ENCODE data around the gene NUP153. TPM values are rescaled to one million over a fixed set of nuclear protein-coding genes. Genes with fewer than 3 reads are reported as not detected.
A peak's percentile ranks its signal among the peaks of the same experiment; 100 is the strongest.
"Not testable (repeated sequence)": the region's sequence is repeated elsewhere in the genome, so short reads cannot be mapped to it uniquely, and the experiment has no call there.

NUP153 gene
- total RNA-seq (10 to 100 TPM; 19.5 to 31.7 (median 28.1) TPM), polyA plus RNA-seq (10 to 100 TPM in 1 of 2 donors, 1 to 10 TPM in 1; 3.7 to 13.0 TPM)
- long read RNA-seq, donor 1, full-length matches to known transcripts = 4 of 12 reads
- long read RNA-seq, donor 1, partial matches to known transcripts = 6 of 12 reads
- long read RNA-seq, donor 1, other reads (novel, unspliced or antisense) = 2 of 12 reads
- long read RNA-seq, donor 2, partial matches to known transcripts = 9 of 11 reads
- long read RNA-seq, donor 2, other reads (novel, unspliced or antisense) = 2 of 11 reads
- long read RNA-seq, donor 3, full-length matches to known transcripts = 7 of 19 reads
- long read RNA-seq, donor 3, partial matches to known transcripts = 8 of 19 reads
- long read RNA-seq, donor 3, other reads (novel, unspliced or antisense) = 4 of 19 reads

- WGBS, 4 donors = 0 to 1% (median 1%) methylated on average over 32 to 69 of the region's 69 CpGs
- ATAC-seq (peak; percentile 86 to 92 (median 86)), DNase-seq (peak; percentile 98 to 99 (median 99))
- no peaks in the 10 kb centered on the region for H3K27me3 ChIP-seq
- intact Hi-C loops (cut with DNase I) = loop anchor here in 6 of 10 donors (2.0 to 10.0 kb wide), 4 partner anchors 102 to 278 kb away; partner anchors contain the start of genes FAM8A1 (in 5 of the 6) and KIF13A (in 1 of the 6)
- H3K27ac ChIP-seq = peak within 1 kb of the TSS; percentile 94 to 100 (median 96)
- H3K36me3 ChIP-seq = no peaks in the 10 kb centered on the region
- TF ChIP-seq CTCF (IDR thresholded peaks at IDR 0.05) (peak in 1 of 12 donors; percentile 10), POLR2A (IDR thresholded peaks at IDR 0.05) (peak; percentile 19 to 92)
- H3K9me3 ChIP-seq = no peaks in the 10 kb centered on the region
- peak within 1 kb of the TSS; percentile 60 to 100 (median 87) for H3K4me3 ChIP-seq
- peaks cover 7 to 43% (median 32%) of the 10 kb centered on the region in 12 donors for H3K4me1 ChIP-seq
These were observed at the start of gene NUP153 for GRCh38 chr6:17706580-17707370. TSS of gene NUP153 (minus strand) at chr6:17706925. CDS start at chr6:17706387, 538 bp downstream.

GRCh38 chr6:17754254-17754653 lies 47.5 kb upstream of the NUP153 start:
- Histone ChIP-seq H3K27ac (no peak overlapping the region), H3K36me3 (peaks cover 0 to 13% (median 4%) of the 10 kb centered on the region in 9 donors), H3K27me3 (no peaks in the 10 kb centered on the region), H3K9me3 (no peaks in the 10 kb centered on the region), H3K4me1 (no peaks in the 10 kb centered on the region), H3K4me3 (no peak overlapping the region)
- intact Hi-C loops (cut with DNase I) = no loop called here
- DNase-seq = no peak
- no peak for ATAC-seq
- TF ChIP-seq CTCF (IDR thresholded peaks at IDR 0.05) (no peak), POLR2A (IDR thresholded peaks at IDR 0.05) (no peak)
- 85 to 91% (median 87%) methylated on average over 3 of the region's 3 CpGs for WGBS, 4 donors

GRCh38 chr6:17745324-17745723 lies 38.6 kb upstream of the NUP153 start:
- H3K4me1 ChIP-seq; H3K9me3 ChIP-seq; ATAC-seq; H3K27me3 ChIP-seq; intact Hi-C loops (cut with DNase I); H3K36me3 ChIP-seq; DNase-seq; H3K27ac ChIP-seq; H3K4me3 ChIP-seq: not testable (repeated sequence)
- 95 to 98% (median 97%) methylated on average over 9 to 35 of the region's 35 CpGs for WGBS, 4 donors

GRCh38 chr6:17744757-17745308 lies 38.1 kb upstream of the NUP153 start:
- intact Hi-C loops (cut with DNase I); H3K4me1 ChIP-seq; H3K9me3 ChIP-seq; H3K36me3 ChIP-seq; ATAC-seq; H3K4me3 ChIP-seq; H3K27ac ChIP-seq; DNase-seq; H3K27me3 ChIP-seq: not testable (repeated sequence)
- WGBS, 4 donors = 88 to 90% (median 88%) methylated on average over 12 to 13 of the region's 13 CpGs
